Fibroblast of skin of abdomen (primary cell): Measurements from ENCODE around the gene FAM184B.

ENCODE experiments used
- DNase-seq: peaks from one replicate; pipeline ENCODE4 v3.0.0-alpha.2; 2013

FAM184B gene

GRCh38 chr4:17633600-17633999 is 147.8 kb downstream of the FAM184B start:
- DNase-seq: no peak

GRCh38 chr4:17630228-17630627 is 151.2 kb downstream of the FAM184B start:
- no peak for DNase-seq

- DNase-seq: no peak
Measured at GRCh38 chr4:17624821-17625220, 156.6 kb downstream of the FAM184B start.

GRCh38 chr4:17623451-17624001 is 157.9 kb downstream of the FAM184B start:
- peak; percentile 55 for DNase-seq

- no peak for DNase-seq
Measured at GRCh38 chr4:17619416-17620105, 161.9 kb downstream of the FAM184B start.

- DNase-seq: no peak
Measured at GRCh38 chr4:17618926-17619325, 162.5 kb downstream of the FAM184B start.

GRCh38 chr4:17616283-17616682 is 165.1 kb downstream of the FAM184B start:
- DNase-seq: no peak

- DNase-seq: peak; percentile 95
Measured at GRCh38 chr4:17614416-17615299, 166.8 kb downstream of the FAM184B start, which contains the start of gene MED28. MED28 (plus strand) TSS chr4:17614641; CDS start chr4:17614655, 14 bp downstream.

GRCh38 chr4:17613761-17614415 is 167.5 kb downstream of the FAM184B start:
- DNase-seq: peak; percentile 65

GRCh38 chr4:17605236-17605635 is 176.2 kb downstream of the FAM184B start:
- peak; percentile 7 for DNase-seq

GRCh38 chr4:17599826-17600225 is 181.6 kb downstream of the FAM184B start:
- DNase-seq: no peak

GRCh38 chr4:17597517-17597916 is 183.9 kb downstream of the FAM184B start:
- peak; percentile 6 for DNase-seq

GRCh38 chr4:17595471-17596005 is 185.9 kb downstream of the FAM184B start:
- DNase-seq: no peak

GRCh38 chr4:17589355-17589754 is 192.1 kb downstream of the FAM184B start:
- DNase-seq: no peak

GRCh38 chr4:17587094-17587822 is 194.2 kb downstream of the FAM184B start:
- no peak for DNase-seq

- DNase-seq: no peak
Measured at GRCh38 chr4:17584521-17585213, 196.8 kb downstream of the FAM184B start.

- DNase-seq: no peak
Measured at GRCh38 chr4:17583941-17584340, 197.5 kb downstream of the FAM184B start.

- DNase-seq: no peak
Measured at GRCh38 chr4:17583276-17583675, 198.1 kb downstream of the FAM184B start.

- no peak for DNase-seq
Measured at GRCh38 chr4:17580969-17581368, 200.5 kb downstream of the FAM184B start.
